Activated B cell treated with CpG ODN at 0.5 μM for 24 hours (primary cell): ENCODE measurements around the gene FGD3. TPM values are rescaled to one million over a fixed set of nuclear protein-coding genes. Genes with fewer than 3 reads are reported as not detected.

Experiments
- ATAC-seq: fragments of 200-7000 bp; cut with Tn5 transposase; one replicate; pipeline ENCODE4 v1.10.0; 2021; ENCODE audit warnings: low read depth, mild to moderate bottlenecking, moderate library complexity
- CTCF ChIA-PET: fragments of 350-600 bp; sonication (Branson Sonifier 250); formaldehyde crosslinking; loops from one replicate; lab custom pipeline; 2021; ENCODE audit warnings: antibody characterized with exemption; lab: Charles Lee
- POLR2A ChIA-PET: fragments of 350-600 bp; sonication (Branson Sonifier 250); formaldehyde crosslinking; loops from one replicate; lab custom pipeline; 2021; ENCODE audit warnings: antibody characterized with exemption; lab: Charles Lee
- DNase-seq: peaks from one replicate; pipeline ENCODE4 v3.0.0; 2022
- H3K27ac Mint-ChIP-seq: one replicate; pipeline ENCODE4 v1.8.0; 2020; ENCODE audit warnings: mixed read lengths
- H3K27me3 Mint-ChIP-seq: one replicate; pipeline ENCODE4 v1.8.0; 2021; ENCODE audit warnings: mixed read lengths
- H3K36me3 Mint-ChIP-seq: one replicate; pipeline ENCODE4 v1.8.0; 2021; ENCODE audit warnings: low read depth, mixed read lengths
- H3K4me1 Mint-ChIP-seq: one replicate; pipeline ENCODE4 v1.8.0; 2021; ENCODE audit warnings: mixed read lengths
- H3K4me3 Mint-ChIP-seq: one replicate; pipeline ENCODE4 v1.8.0; 2020; ENCODE audit warnings: mild to moderate bottlenecking, mixed read lengths
- H3K9me3 Mint-ChIP-seq: one replicate; pipeline ENCODE4 v1.8.0; 2020; ENCODE audit warnings: mixed read lengths
- intact Hi-C: fragments of 100-400 bp; cut with micrococcal nuclease; formaldehyde crosslinking; loops from one replicate; pipeline ENCODE4 v1.15.1; 2024
- total RNA-seq: library from RNA; stranded (reverse); gene quantifications from 2 replicates; pipeline ENCODE4 v1.2.3, GENCODE V29; 2022
- TF ChIP-seq, protein P1 (sequence below): fragments of 200-600 bp; IDR thresholded peaks from one replicate; pipeline ENCODE4 v1.8.0; 2022; ENCODE audit warnings: antibody characterized with exemption, mild to moderate bottlenecking

FGD3 gene
- total RNA-seq, 1 donor from 2014 or later = 61.9 TPM

DNA sequence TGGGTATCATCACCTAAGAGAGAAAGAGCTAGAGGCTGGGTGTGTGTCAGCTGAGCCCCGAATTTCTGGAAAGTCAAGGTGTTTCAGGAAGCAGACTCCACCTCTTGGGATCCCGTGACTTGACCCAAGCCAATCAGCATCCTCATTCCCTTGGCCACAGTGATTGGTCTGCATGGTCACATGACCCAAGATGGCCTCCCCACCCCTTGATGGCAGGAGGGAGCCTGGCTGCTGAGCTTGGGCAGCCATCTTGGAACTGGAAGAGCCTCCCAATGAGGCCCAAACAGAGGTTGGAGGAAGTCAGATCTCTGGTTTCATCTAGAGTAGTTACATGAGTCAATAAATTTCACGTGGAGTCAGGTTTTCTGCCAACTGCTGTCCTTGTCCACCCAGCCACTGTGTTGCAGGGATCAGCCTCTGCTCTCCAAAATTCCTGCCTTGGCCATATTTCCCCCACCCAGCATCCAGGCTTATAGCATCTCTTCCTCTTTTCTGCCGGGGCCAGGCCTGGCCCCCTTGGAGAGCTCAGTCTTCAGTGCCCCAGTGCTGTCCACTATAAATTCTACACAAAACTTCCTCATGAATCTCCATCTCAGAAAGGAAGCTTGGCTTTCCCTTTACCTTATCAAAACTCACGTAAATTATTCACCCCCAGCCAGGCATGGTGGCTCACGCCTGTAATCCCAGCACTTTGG, 93.9 kb downstream of the FGD3 start:
- intact Hi-C loops = loop anchor here (5.0 kb wide), 1 partner anchor 39 kb away; no protein-coding TSS in a partner anchor
- CTCF ChIA-PET = no interaction called here
- no peaks in the 10 kb centered on the region for H3K27me3 Mint-ChIP-seq
- peaks cover 41% of the 10 kb centered on the region for H3K4me1 Mint-ChIP-seq
- no peak overlapping the region for H3K27ac Mint-ChIP-seq
- TF ChIP-seq, protein P1, sequence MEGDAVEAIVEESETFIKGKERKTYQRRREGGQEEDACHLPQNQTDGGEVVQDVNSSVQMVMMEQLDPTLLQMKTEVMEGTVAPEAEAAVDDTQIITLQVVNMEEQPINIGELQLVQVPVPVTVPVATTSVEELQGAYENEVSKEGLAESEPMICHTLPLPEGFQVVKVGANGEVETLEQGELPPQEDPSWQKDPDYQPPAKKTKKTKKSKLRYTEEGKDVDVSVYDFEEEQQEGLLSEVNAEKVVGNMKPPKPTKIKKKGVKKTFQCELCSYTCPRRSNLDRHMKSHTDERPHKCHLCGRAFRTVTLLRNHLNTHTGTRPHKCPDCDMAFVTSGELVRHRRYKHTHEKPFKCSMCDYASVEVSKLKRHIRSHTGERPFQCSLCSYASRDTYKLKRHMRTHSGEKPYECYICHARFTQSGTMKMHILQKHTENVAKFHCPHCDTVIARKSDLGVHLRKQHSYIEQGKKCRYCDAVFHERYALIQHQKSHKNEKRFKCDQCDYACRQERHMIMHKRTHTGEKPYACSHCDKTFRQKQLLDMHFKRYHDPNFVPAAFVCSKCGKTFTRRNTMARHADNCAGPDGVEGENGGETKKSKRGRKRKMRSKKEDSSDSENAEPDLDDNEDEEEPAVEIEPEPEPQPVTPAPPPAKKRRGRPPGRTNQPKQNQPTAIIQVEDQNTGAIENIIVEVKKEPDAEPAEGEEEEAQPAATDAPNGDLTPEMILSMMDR = no peak
- no peak overlapping the region for H3K4me3 Mint-ChIP-seq
- peaks cover 4% of the 10 kb centered on the region for H3K36me3 Mint-ChIP-seq
- POLR2A ChIA-PET = interaction anchor here (1.4 kb wide), 1 partner anchor 13 kb away, joined by 4 read pairs; no protein-coding TSS in a partner anchor
- no peak for ATAC-seq
- DNase-seq = no peak
- H3K9me3 Mint-ChIP-seq = no peaks in the 10 kb centered on the region

- peaks cover 29% of the 10 kb centered on the region for H3K4me1 Mint-ChIP-seq
- peak overlapping the region; percentile 17 for H3K4me3 Mint-ChIP-seq
- no peaks in the 10 kb centered on the region for H3K9me3 Mint-ChIP-seq
- peak overlapping the region; percentile 52 for H3K27ac Mint-ChIP-seq
- no peaks in the 10 kb centered on the region for H3K27me3 Mint-ChIP-seq
- ATAC-seq = peak; percentile 86
- ChIA-PET POLR2A (interaction anchor here (0.7 kb wide), 1 partner anchor 53 kb away, joined by 4 read pairs; the partner anchor contains the start of gene CARD19), CTCF (no interaction called here)
- H3K36me3 Mint-ChIP-seq = no peaks in the 10 kb centered on the region
- intact Hi-C loops = loop anchor here (1.0 to 5.0 kb wide), 2 partner anchors 15 to 41 kb away; partner anchors contain the start of gene SUSD3
- no peak for DNase-seq
- TF ChIP-seq, protein P1 = no peak
These were observed 95.8 kb downstream of the FGD3 start for GRCh38 chr9:93043122-93043521.

DNA sequence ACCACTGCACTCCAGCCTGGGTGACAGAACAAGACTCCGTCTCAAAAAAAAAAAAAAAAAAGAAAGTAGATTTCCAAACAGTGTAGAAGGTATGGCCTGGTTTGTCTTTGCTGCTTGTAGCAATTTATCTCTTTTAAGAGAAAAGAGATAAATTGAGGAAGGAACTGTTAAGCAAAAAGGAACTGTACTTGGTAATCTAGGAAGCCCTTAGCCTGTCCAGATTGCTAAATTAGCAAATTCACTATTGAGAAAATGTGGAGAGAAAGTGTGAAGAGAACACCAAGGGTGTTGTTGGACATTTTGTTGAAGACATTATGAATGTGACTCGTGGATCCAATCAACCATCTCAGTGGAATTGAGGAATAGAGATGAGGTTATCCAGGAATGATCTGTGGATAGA, 98.2 kb downstream of the FGD3 start:
- POLR2A ChIA-PET = no interaction called here
- intact Hi-C loops = no loop called here
- CTCF ChIA-PET = no interaction called here
- Mint-ChIP-seq H3K9me3 (no peaks in the 10 kb centered on the region), H3K27me3 (no peaks in the 10 kb centered on the region), H3K4me1 (peaks cover 20% of the 10 kb centered on the region), H3K27ac (no peak overlapping the region), H3K4me3 (no peak overlapping the region), H3K36me3 (no peaks in the 10 kb centered on the region)
- ATAC-seq = no peak
- TF ChIP-seq, protein P1 = no peak
- DNase-seq = no peak

- H3K4me1 Mint-ChIP-seq = peaks cover 2% of the 10 kb centered on the region
- no peak overlapping the region for H3K4me3 Mint-ChIP-seq
- TF ChIP-seq, protein P1 = no peak
- H3K27me3 Mint-ChIP-seq = no peaks in the 10 kb centered on the region
- POLR2A ChIA-PET = no interaction called here
- intact Hi-C loops = no loop called here
- DNase-seq (no peak), ATAC-seq (no peak)
- CTCF ChIA-PET = no interaction called here
- no peaks in the 10 kb centered on the region for H3K36me3 Mint-ChIP-seq
- H3K9me3 Mint-ChIP-seq = no peaks in the 10 kb centered on the region
- H3K27ac Mint-ChIP-seq = no peak overlapping the region
These were observed 101.5 kb downstream of the FGD3 start for GRCh38 chr9:93048566-93049448.

- intact Hi-C loops = no loop called here
- Mint-ChIP-seq H3K36me3 (no peaks in the 10 kb centered on the region), H3K27me3 (no peaks in the 10 kb centered on the region), H3K4me3 (no peak overlapping the region), H3K4me1 (no peaks in the 10 kb centered on the region), H3K27ac (no peak overlapping the region), H3K9me3 (no peaks in the 10 kb centered on the region)
- ATAC-seq = no peak
- POLR2A ChIA-PET = no interaction called here
- no peak for DNase-seq
- CTCF ChIA-PET = no interaction called here
- TF ChIP-seq, protein P1 = no peak
These were observed 102.2 kb downstream of the FGD3 start for GRCh38 chr9:93049491-93049890.
